GM18508 (cell line): Measurements from ENCODE around the gene CIDEB.

ENCODE experiments used
- ATAC-seq: cut with Tn5 transposase; IDR thresholded peaks from one replicate; pipeline ENCODE4 v1.9.1; 2021; ENCODE audit warnings: moderate number of reproducible peaks; ENCODE audit not compliant: insufficient read depth, unreplicated experiment

Gene CIDEB

GRCh38 chr14:24296341-24297157, 11.2 kb downstream of the CIDEB start:
- ATAC-seq = no peak

- ATAC-seq = no peak
These were observed 14.3 kb downstream of the CIDEB start for GRCh38 chr14:24293525-24293924.

GRCh38 chr14:24292118-24292807, 15.5 kb downstream of the CIDEB start:
- ATAC-seq = no peak

GRCh38 chr14:24291446-24292117, 16.2 kb downstream of the CIDEB start:
- no peak for ATAC-seq

GRCh38 chr14:24290746-24291145, 17.0 kb downstream of the CIDEB start:
- no peak for ATAC-seq

GRCh38 chr14:24289649-24290280, 18.0 kb downstream of the CIDEB start:
- no peak for ATAC-seq

- no peak for ATAC-seq
These were observed 20.8 kb downstream of the CIDEB start for GRCh38 chr14:24286996-24287395.

GRCh38 chr14:24285351-24285750, 22.4 kb downstream of the CIDEB start:
- no peak for ATAC-seq

- no peak for ATAC-seq
These were observed 23.2 kb downstream of the CIDEB start for GRCh38 chr14:24284501-24285035.

- no peak for ATAC-seq
These were observed 23.8 kb downstream of the CIDEB start for GRCh38 chr14:24283796-24284460.

GRCh38 chr14:24282736-24283135, 25.0 kb downstream of the CIDEB start:
- ATAC-seq = no peak

GRCh38 chr14:24281636-24282035, 26.1 kb downstream of the CIDEB start:
- ATAC-seq = no peak

GRCh38 chr14:24280797-24281460, 26.8 kb downstream of the CIDEB start:
- ATAC-seq = no peak

GRCh38 chr14:24279301-24280186, 28.2 kb downstream of the CIDEB start:
- no peak for ATAC-seq

- no peak for ATAC-seq
These were observed 29.4 kb downstream of the CIDEB start for GRCh38 chr14:24278424-24278823.

GRCh38 chr14:24277606-24278321, 30.0 kb downstream of the CIDEB start:
- ATAC-seq = no peak

GRCh38 chr14:24277071-24277470, 30.7 kb downstream of the CIDEB start:
- ATAC-seq = no peak

- peak; percentile 47 for ATAC-seq
These were observed 33.7 kb downstream of the CIDEB start for GRCh38 chr14:24274101-24274543.
